Sigmoid colon (tissue), 7 donors: ENCODE results near the gene BDKRB1. TPM values are rescaled to one million over a fixed set of nuclear protein-coding genes. Genes with fewer than 3 reads are reported as not detected.

ENCODE experiments used
- DNase-seq: peaks from one replicate; pipeline ENCODE4 v3.0.0-alpha.2; 2019
- H3K27ac ChIP-seq, 4 donors: fragments of 200-600 bp; sonication (generic); one replicate each; pipeline ENCODE4 v1.5.1; 2016 to 2019; ENCODE audit warnings: mild to moderate bottlenecking in 1 of 4
- H3K27me3 ChIP-seq, 3 donors: fragments of 200-600 bp; sonication (generic); one replicate each; pipeline ENCODE4 v1.5.1; 2019; ENCODE audit warnings: mild to moderate bottlenecking in 1 of 3
- H3K36me3 ChIP-seq, 4 donors: fragments of 200-600 bp; sonication (generic); one replicate each; pipeline ENCODE4 v1.5.1; 2016 to 2019
- H3K4me1 ChIP-seq, 4 donors: fragments of 200-600 bp; sonication (generic); one replicate each; pipeline ENCODE4 v1.5.1; 2017 to 2019
- H3K4me3 ChIP-seq, 4 donors: fragments of 200-600 bp; sonication (generic); one replicate each; pipeline ENCODE4 v1.5.1; 2017 to 2019; ENCODE audit warnings: mild to moderate bottlenecking in 2 of 4, moderate library complexity in 1 of 4
- H3K9me3 ChIP-seq, 4 donors: fragments of 200-600 bp in 3 of 4; sonication (generic) in 3 of 4; one replicate each; pipeline versions ENCODE4 v1.5.1 to v1.6.1; 2013 to 2019
- CTCF ChIP-seq, 4 experiments: fragments of 450-650 bp in 3 of 4; fragments of 200-600 bp in 1 of 4; IDR thresholded peaks; one replicate each; pipeline ENCODE4 v1.5.1; 2016 to 2019; ENCODE audit warnings: antibody characterized with exemption in 4 of 4, mild to moderate bottlenecking in 3 of 4, moderate library complexity in 2 of 4
- EP300 ChIP-seq, 4 donors: sonication (generic); formaldehyde crosslinking; IDR thresholded peaks; one replicate each; pipeline ENCODE4 v1.6.1; 2017; ENCODE audit warnings: antibody characterized with exemption in 4 of 4
- POLR2A ChIP-seq, 2 donors: fragments of 450-650 bp; IDR thresholded peaks; one replicate each; pipeline ENCODE4 v1.6.1; 2016; ENCODE audit warnings: antibody characterized with exemption in 2 of 2, mild to moderate bottlenecking in 2 of 2, moderate library complexity in 2 of 2
- POLR2AphosphoS5 ChIP-seq, 4 donors: sonication (generic); formaldehyde crosslinking; IDR thresholded peaks; one replicate each; pipeline ENCODE4 v1.6.1; 2017; ENCODE audit warnings: antibody characterized with exemption in 4 of 4
- WGBS, 2 donors: extraction: QIAGEN DNeasy Blood & Tissue Kit; methylation state at CpG; one replicate each; pipeline ENCODE4 v1.1.7; 2013; 5-methylcytosine and 5-hydroxymethylcytosine counted together
- intact Hi-C: fragments of 100-400 bp; cut with DNase I; formaldehyde crosslinking; loops from one replicate; pipeline ENCODE4 v1.15.1; 2023
- polyA plus RNA-seq, 3 donors: library from polyadenylated mRNA; stranded (reverse); fragments of 200-250 nt; gene quantifications; one replicate each; pipeline ENCODE4 v1.2.3, GENCODE V29; 2013
- small RNA-seq, 3 donors: library from RNA; depleted of rRNA; stranded (forward); fragments of <200 nt; gene quantifications; one replicate each; pipeline ENCODE3, GENCODE V24; 2016
- total RNA-seq, 4 donors: library from RNA; depleted of rRNA; stranded (reverse); fragments of >200 nt; gene quantifications; one replicate each; pipeline ENCODE4 v1.1.0, GENCODE V29; 2016
- donor health status: healthy with polysubstance abuse.
- donor health status: Bipolar disorder and iron deficiency.
- donor health status: healthy.

The BDKRB1 gene
- total and polyA plus RNA-seq, 7 donors, result 0.33 to 4.9 (median 2.4) TPM

- H3K4me3 ChIP-seq, result no peak overlapping the region
- no peaks in the 10 kb centered on the region for H3K4me1 ChIP-seq
- no peaks in the 10 kb centered on the region for H3K27me3 ChIP-seq
- no peak overlapping the region for H3K27ac ChIP-seq
- DNase-seq, result no peak
- intact Hi-C loops, result no loop called here
- WGBS, 2 donors, result 60 to 85% methylated on average over 4 of the region's 4 CpGs
- H3K9me3 ChIP-seq, result no peaks in the 10 kb centered on the region
- TF ChIP-seq POLR2A (IDR thresholded peaks at IDR 0.05) (no peak), CTCF (IDR thresholded peaks at IDR 0.05) (no peak), POLR2AphosphoS5 (IDR thresholded peaks at IDR 0.05) (no peak), EP300 (IDR thresholded peaks at IDR 0.05) (no peak)
- H3K36me3 ChIP-seq, result peaks cover 16 to 95% (median 33%) of the 10 kb centered on the region in 4 donors
Observed at GRCh38 chr14:96307434-96307833, 51.4 kb downstream of the BDKRB1 start.

GRCh38 chr14:96309133-96309895, 53.3 kb downstream of the BDKRB1 start:
- H3K36me3 ChIP-seq, result peaks cover 16 to 95% (median 30%) of the 10 kb centered on the region in 4 donors
- TF ChIP-seq EP300 (IDR thresholded peaks at IDR 0.05) (no peak), POLR2A (IDR thresholded peaks at IDR 0.05) (no peak), CTCF (IDR thresholded peaks at IDR 0.05) (no peak), POLR2AphosphoS5 (IDR thresholded peaks at IDR 0.05) (no peak)

GRCh38 chr14:96309896-96310330, 53.9 kb downstream of the BDKRB1 start:
- TF ChIP-seq CTCF (IDR thresholded peaks at IDR 0.05), result no peak
- TF ChIP-seq POLR2A (IDR thresholded peaks at IDR 0.05), result no peak
- no peak for TF ChIP-seq EP300 (IDR thresholded peaks at IDR 0.05)
- no peak for TF ChIP-seq POLR2AphosphoS5 (IDR thresholded peaks at IDR 0.05)
- Histone ChIP-seq H3K36me3 (peaks cover 16 to 95% (median 30%) of the 10 kb centered on the region in 4 donors), H3K4me1 (no peaks in the 10 kb centered on the region), H3K4me3 (no peak overlapping the region), H3K27me3 (no peaks in the 10 kb centered on the region), H3K9me3 (no peaks in the 10 kb centered on the region), H3K27ac (no peak overlapping the region)
- DNase-seq, result no peak
- WGBS, 2 donors, result 19 to 57% methylated on average over 5 of the region's 5 CpGs
- intact Hi-C loops, result no loop called here

More at GRCh38 chr14:96309133-96309895, 53.3 kb downstream of the BDKRB1 start:
- Histone ChIP-seq H3K9me3 (no peaks in the 10 kb centered on the region), H3K27me3 (no peaks in the 10 kb centered on the region), H3K4me3 (no peak overlapping the region), H3K27ac (no peak overlapping the region), H3K4me1 (no peaks in the 10 kb centered on the region)
- WGBS, 2 donors, result 23 to 74% methylated on average over 8 of the region's 8 CpGs
- intact Hi-C loops, result no loop called here
- DNase-seq, result no peak

- WGBS, 2 donors, result 78 to 89% methylated on average over 6 of the region's 6 CpGs
- intact Hi-C loops, result no loop called here
Observed at GRCh38 chr14:96310906-96311305, 54.9 kb downstream of the BDKRB1 start.

More at GRCh38 chr14:96310906-96311305, 54.9 kb downstream of the BDKRB1 start:
- Histone ChIP-seq H3K4me1 (no peaks in the 10 kb centered on the region), H3K9me3 (no peaks in the 10 kb centered on the region), H3K36me3 (peaks cover 20 to 95% (median 27%) of the 10 kb centered on the region in 4 donors), H3K27me3 (no peaks in the 10 kb centered on the region), H3K27ac (no peak overlapping the region), H3K4me3 (no peak overlapping the region)
- DNase-seq, result no peak
- TF ChIP-seq CTCF (IDR thresholded peaks at IDR 0.05), result no peak
- no peak for TF ChIP-seq POLR2A (IDR thresholded peaks at IDR 0.05)
- TF ChIP-seq EP300 (IDR thresholded peaks at IDR 0.05), result no peak

Small RNAs within 50 kb of the gene (small RNA-seq; reads per million reads assigned to genes)
- gene CKS1BP1, result 0 reads per million in 3 donors

Other genes with a start within 250 kb of the BDKRB1 start
- 10 to 100 TPM; 10.4 to 30.4 (median 23.6) TPM for gene C14orf132, start 216.8 kb upstream of the BDKRB1 start, total RNA-seq
- 1 to 10 TPM; 2.4 to 4.3 (median 3.2) TPM for gene C14orf132, start 216.8 kb upstream of the BDKRB1 start, polyA plus RNA-seq
- 1 to 10 TPM; 1.8 to 4.5 (median 3.9) TPM for gene BDKRB2, start 51.4 kb upstream of the BDKRB1 start, total RNA-seq
- gene BDKRB2, start 51.4 kb upstream of the BDKRB1 start, polyA plus RNA-seq, result 10 to 100 TPM in 1 of 3 donors, 1 to 10 TPM in 2; 6.0 to 10.8 (median 8.7) TPM
- gene ATG2B, start 107.1 kb downstream of the BDKRB1 start, total RNA-seq, result 10 to 100 TPM; 17.9 to 27.1 (median 25.0) TPM
- gene ATG2B, start 107.1 kb downstream of the BDKRB1 start, polyA plus RNA-seq, result 1 to 10 TPM; 1.8 to 5.6 (median 1.8) TPM
- gene GSKIP, start 107.3 kb downstream of the BDKRB1 start, total RNA-seq, result 10 to 100 TPM; 13.2 to 30.7 (median 19.3) TPM
- gene GSKIP, start 107.3 kb downstream of the BDKRB1 start, polyA plus RNA-seq, result 100 to 1,000 TPM in 2 of 3 donors, 10 to 100 TPM in 1; 84.2 to 251 (median 233) TPM
- 1 to 10 TPM in 3 of 4 donors, under 1 TPM in 1; 0.71 to 9.7 (median 4.1) TPM for gene AK7, start 135.9 kb downstream of the BDKRB1 start, total RNA-seq
- 1 to 10 TPM in 2 of 3 donors, under 1 TPM in 1; 0.60 to 4.6 (median 3.5) TPM for gene AK7, start 135.9 kb downstream of the BDKRB1 start, polyA plus RNA-seq
- 100 to 1,000 TPM; 113 to 154 (median 133) TPM for gene PAPOLA, start 246.2 kb downstream of the BDKRB1 start, total RNA-seq
- 10 to 100 TPM; 67.9 to 84.2 (median 71.1) TPM for gene PAPOLA, start 246.2 kb downstream of the BDKRB1 start, polyA plus RNA-seq